Cardiac muscle cell (in vitro differentiated cells and primary cell): Measurements from ENCODE around the gene SH3TC1. TPM values are rescaled to one million over a fixed set of nuclear protein-coding genes. Genes with fewer than 3 reads are reported as not detected.

Source experiments
- DNase-seq, 2 donors: peaks; one replicate each; pipeline versions ENCODE4 v3.0.0 to v3.0.0-alpha.2; 2010 to 2017; ENCODE audit warnings: low read depth in 1 of 2, low spot score in 1 of 2
- H3K27ac ChIP-seq: fragments of 200-600 bp; sonication (generic); 2 replicates; pipeline ENCODE4 v1.5.1; 2016
- H3K27me3 ChIP-seq: fragments of 200-600 bp; sonication (generic); 2 replicates; pipeline ENCODE4 v1.6.0; 2016; ENCODE audit warnings: control low read depth
- H3K36me3 ChIP-seq: fragments of 200-600 bp; sonication (generic); 2 replicates; pipeline ENCODE4 v1.5.1; 2016; ENCODE audit warnings: control low read depth
- H3K4me1 ChIP-seq: fragments of 200-600 bp; sonication (generic); 2 replicates; pipeline ENCODE4 v1.8.1; 2017; ENCODE audit warnings: low read depth, mild to moderate bottlenecking, mixed run types
- H3K4me3 ChIP-seq: fragments of 200-600 bp; sonication (generic); 2 replicates; pipeline ENCODE4 v1.5.1; 2016; ENCODE audit warnings: mild to moderate bottlenecking
- H3K9me3 ChIP-seq: fragments of 200-600 bp; sonication (generic); 2 replicates; pipeline ENCODE4 v1.5.1; 2017; ENCODE audit warnings: low read depth, mild to moderate bottlenecking, control low read depth
- polyA plus RNA-seq: library from polyadenylated mRNA; unstranded; fragments of >200 nt; fragmentation: Nextera tagmentation; extraction: Ambion mirVana; gene quantifications from 2 replicates; pipeline ENCODE4 v1.2.1, GENCODE V29; 2016
- total RNA-seq: library from RNA; depleted of rRNA; stranded (reverse); fragments of >200 nt; gene quantifications from 2 replicates; pipeline ENCODE4 v1.2.3, GENCODE V29; 2016
- TF ChIP-seq, protein P1 (sequence below): IDR thresholded peaks from 2 replicates; pipeline ENCODE4 v1.5.1; 2012; ENCODE audit warnings: low read depth, mild to moderate bottlenecking, low read length

Gene SH3TC1
- total and polyA plus RNA-seq, 2 experiments from 2014 or later, result 0.57 to 3.8 TPM

DNA sequence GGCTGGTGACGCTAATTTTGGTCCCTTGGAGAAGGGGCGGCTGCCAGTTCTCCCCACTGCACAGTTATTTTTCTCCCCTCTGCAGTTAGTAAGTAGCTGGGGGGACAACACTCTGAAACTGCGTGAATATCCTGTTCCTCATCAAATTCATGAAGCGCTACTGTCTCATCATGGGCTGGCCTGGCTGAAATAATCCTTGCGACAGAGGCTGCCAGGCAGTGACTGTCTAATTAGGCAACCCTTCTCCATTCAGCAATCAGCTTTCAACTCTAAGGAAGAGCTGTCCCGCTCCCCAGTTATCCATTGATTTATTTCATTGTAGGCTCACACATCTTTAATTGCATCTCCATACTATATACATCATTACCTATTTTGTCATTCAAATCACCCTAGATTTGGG, 8.2 kb downstream of the SH3TC1 start:
- no peak for DNase-seq
- Histone ChIP-seq H3K27me3 (no peaks in the 10 kb centered on the region), H3K4me1 (peaks cover 9% of the 10 kb centered on the region)

DNA sequence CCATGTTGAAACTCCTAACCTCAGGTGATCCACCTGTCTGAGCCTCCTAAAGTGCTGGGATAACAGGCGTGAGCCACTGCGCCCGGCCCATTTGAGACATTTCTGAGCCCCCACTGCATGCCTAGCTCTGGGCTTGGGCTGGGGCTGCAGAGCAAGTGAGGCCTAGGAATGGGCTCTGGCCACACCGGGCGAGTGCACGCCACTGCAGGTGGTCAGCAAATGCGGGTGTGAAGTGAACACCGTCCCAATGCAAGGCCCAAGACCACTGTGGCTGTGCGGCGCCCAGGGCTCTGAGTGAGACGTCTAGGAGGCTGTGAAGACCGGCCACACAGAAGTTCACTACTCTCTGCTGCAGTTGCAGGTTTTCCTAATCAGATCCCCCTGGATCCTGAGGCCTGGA, 9.5 kb downstream of the SH3TC1 start:
- TF ChIP-seq, protein P1, sequence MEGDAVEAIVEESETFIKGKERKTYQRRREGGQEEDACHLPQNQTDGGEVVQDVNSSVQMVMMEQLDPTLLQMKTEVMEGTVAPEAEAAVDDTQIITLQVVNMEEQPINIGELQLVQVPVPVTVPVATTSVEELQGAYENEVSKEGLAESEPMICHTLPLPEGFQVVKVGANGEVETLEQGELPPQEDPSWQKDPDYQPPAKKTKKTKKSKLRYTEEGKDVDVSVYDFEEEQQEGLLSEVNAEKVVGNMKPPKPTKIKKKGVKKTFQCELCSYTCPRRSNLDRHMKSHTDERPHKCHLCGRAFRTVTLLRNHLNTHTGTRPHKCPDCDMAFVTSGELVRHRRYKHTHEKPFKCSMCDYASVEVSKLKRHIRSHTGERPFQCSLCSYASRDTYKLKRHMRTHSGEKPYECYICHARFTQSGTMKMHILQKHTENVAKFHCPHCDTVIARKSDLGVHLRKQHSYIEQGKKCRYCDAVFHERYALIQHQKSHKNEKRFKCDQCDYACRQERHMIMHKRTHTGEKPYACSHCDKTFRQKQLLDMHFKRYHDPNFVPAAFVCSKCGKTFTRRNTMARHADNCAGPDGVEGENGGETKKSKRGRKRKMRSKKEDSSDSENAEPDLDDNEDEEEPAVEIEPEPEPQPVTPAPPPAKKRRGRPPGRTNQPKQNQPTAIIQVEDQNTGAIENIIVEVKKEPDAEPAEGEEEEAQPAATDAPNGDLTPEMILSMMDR, result no peak
- no peak overlapping the region for H3K27ac ChIP-seq

More for the DNA sequence above, 8.2 kb downstream of the SH3TC1 start:
- no peaks in the 10 kb centered on the region for H3K9me3 ChIP-seq
- H3K4me3 ChIP-seq, result no peak overlapping the region
- no peak overlapping the region for H3K27ac ChIP-seq
- H3K36me3 ChIP-seq, result no peaks in the 10 kb centered on the region
- TF ChIP-seq, protein P1, result no peak

DNA sequence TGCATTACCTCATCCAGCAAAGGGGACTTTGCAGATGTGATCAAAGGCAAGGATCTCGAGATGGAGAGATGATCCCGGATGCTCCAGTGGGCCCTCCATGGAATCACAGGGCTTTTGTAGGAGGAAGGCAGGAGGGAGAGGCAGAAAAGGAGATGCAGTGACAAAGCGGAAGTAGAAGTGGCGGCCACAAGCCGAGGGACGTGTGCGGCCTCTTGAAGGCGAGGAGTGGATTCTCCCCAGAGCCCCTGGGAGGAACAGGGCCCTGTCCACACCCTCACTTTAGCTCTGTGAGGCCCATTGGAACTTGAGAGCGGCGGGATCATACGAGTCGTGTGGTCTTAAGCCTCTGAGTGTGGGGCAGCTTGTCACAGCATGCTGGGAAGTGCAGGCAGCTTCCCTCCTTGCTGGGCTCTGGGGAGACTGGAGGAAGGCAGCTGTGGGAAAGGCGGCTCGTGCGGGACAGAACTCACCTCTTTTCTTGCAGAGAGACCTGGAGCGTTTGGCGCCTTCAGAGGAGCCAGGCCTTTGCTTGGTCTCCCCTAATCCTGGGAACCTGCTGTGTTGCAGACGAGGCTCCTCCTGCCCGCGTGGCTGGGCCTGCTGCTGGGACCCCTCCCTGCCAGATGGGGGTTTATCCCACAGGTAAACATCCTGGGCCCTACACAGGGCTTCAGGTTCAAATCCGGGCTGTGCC, 10.2 kb downstream of the SH3TC1 start:
- TF ChIP-seq, protein P1, result no peak

More for the DNA sequence above, 9.5 kb downstream of the SH3TC1 start:
- Histone ChIP-seq H3K27me3 (no peaks in the 10 kb centered on the region), H3K9me3 (no peaks in the 10 kb centered on the region), H3K4me3 (no peak overlapping the region), H3K36me3 (no peaks in the 10 kb centered on the region), H3K4me1 (peaks cover 6% of the 10 kb centered on the region)
- DNase-seq, result no peak

DNA sequence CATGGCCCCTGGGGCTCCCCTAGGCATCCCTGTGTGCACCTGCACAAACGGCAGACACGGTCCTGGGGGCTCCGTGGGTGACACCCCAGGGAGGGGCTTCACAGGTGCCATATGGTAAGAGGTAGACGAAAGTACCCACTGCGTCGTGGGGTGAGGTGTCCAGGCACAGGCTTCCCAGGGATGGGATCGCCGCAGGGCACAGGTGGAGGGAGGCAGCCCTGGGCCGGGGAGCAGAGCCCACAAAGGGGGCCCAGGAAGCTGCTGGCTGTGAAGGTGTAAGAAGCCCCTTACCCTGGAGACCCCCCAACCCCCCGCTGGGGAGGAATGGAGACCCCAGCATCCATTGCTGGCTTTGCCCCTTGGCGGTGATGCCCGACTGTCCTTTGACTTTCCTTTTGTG, 10.9 kb downstream of the SH3TC1 start:
- no peak for DNase-seq
- no peak overlapping the region for H3K4me3 ChIP-seq
- H3K27ac ChIP-seq, result no peak overlapping the region
- H3K27me3 ChIP-seq, result no peaks in the 10 kb centered on the region
- no peaks in the 10 kb centered on the region for H3K9me3 ChIP-seq
- no peaks in the 10 kb centered on the region for H3K36me3 ChIP-seq
- peaks cover 6% of the 10 kb centered on the region for H3K4me1 ChIP-seq
- TF ChIP-seq, protein P1, result no peak

More for the DNA sequence above, 10.2 kb downstream of the SH3TC1 start:
- no peaks in the 10 kb centered on the region for H3K27me3 ChIP-seq
- no peaks in the 10 kb centered on the region for H3K9me3 ChIP-seq
- H3K27ac ChIP-seq, result no peak overlapping the region
- no peak overlapping the region for H3K4me3 ChIP-seq
- H3K4me1 ChIP-seq, result peaks cover 6% of the 10 kb centered on the region
- H3K36me3 ChIP-seq, result no peaks in the 10 kb centered on the region
- no peak for DNase-seq

DNA sequence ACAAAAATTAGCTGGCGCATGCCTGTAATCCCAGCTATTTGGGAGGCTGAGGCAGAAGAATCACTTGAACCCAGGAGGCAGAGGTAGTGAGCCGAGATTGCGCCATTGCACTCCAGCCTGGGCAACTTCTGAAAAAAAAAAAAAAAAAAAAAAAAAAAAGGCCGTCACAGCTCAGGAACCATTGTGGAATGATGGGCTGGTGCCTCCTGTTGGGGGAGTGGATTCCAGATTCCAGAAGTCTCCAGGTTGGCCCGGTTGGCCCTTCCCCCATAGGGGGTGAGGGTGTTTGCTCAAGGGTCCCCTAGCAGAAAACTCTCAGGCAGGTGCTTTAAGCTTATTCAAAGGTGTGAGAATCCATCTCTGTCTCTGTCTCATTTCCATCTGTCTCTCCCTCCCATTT, 11.5 kb downstream of the SH3TC1 start:
- Histone ChIP-seq H3K9me3 (no peaks in the 10 kb centered on the region), H3K36me3 (no peaks in the 10 kb centered on the region), H3K4me3 (no peak overlapping the region), H3K27ac (no peak overlapping the region), H3K27me3 (no peaks in the 10 kb centered on the region), H3K4me1 (no peaks in the 10 kb centered on the region)
- TF ChIP-seq, protein P1, result no peak
- no peak for DNase-seq
